HTERT RPE-1 (cell line): ENCODE data around the gene ASB16.

Experiments used
- in situ Hi-C: fragments of 300-500 bp; cut with MboI; formaldehyde crosslinking; loops from 4 replicates; pipeline ENCODE4 v1.14.3; 2020; ENCODE audit warnings: low sequenced_read_pairs

Gene ASB16

DNA sequence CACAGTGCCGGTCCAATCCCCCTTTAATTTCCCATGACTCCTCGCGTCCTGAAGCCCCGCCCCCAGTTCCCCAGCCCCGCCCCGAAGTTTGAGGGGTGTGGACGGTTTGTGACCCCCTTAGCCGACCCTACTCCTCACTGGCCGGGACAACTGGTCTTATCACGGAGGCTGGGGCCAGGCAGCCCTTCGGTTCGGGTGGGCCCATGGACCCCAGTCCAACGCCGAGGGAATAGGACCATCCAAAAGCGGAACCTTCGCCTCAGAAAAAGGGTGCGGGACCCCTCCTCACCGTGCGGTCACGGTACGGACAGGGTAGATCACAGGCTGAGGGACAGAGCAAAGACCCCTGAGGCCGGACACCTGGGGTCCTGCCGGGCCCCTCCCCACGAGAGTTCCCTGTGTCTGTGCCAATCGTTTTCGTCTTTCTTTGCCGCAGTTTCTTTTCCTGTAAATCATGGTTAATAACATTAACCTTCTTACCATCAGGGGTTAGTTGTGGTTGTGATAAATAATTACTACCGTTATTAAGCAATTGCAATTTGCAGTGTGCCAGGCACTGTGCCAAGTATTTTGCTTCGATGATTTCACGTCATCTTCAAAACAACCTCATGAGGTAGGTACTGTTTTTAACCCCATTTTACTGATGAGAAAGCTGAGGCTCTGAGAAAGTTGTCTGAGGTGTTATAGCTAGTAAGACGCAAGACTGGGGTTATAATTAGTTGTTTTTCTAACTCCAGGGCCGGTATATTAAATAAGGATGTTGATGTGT lies 16.8 kb downstream of the ASB16 start:
- in situ Hi-C loops: no loop called here

DNA sequence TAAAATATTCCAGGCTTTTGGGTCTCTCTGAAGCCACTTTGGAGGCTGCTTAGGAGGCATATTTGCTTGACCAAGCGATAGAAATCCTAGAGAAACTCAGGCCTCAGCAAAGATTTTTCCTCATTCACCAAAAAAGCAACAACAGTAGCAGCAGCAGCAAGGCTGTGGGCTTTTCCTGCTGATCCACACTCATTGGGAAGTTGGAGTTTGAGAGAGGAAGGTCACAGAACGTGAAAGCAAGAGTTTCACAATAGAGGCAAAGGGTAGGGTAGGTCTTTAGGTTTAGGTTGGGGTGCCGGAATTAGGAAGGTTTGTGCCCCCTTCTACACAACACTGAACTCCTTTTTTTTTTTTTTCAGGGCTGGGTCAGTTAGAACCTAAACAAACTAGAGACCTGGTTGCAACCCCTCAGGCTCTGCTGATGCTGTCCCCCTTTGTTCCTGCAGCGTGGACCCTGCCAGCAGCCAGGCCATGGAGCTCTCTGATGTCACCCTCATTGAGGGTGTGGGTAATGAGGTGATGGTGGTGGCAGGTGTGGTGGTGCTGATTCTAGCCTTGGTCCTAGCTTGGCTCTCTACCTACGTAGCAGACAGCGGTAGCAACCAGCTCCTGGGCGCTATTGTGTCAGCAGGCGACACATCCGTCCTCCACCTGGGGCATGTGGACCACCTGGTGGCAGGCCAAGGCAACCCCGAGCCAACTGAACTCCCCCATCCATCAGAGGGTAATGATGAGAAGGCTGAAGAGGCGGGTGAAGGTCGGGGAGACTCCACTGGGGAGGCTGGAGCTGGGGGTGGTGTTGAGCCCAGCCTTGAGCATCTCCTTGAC lies 18.3 kb downstream of the ASB16 start:
- in situ Hi-C loops: no loop called here

DNA sequence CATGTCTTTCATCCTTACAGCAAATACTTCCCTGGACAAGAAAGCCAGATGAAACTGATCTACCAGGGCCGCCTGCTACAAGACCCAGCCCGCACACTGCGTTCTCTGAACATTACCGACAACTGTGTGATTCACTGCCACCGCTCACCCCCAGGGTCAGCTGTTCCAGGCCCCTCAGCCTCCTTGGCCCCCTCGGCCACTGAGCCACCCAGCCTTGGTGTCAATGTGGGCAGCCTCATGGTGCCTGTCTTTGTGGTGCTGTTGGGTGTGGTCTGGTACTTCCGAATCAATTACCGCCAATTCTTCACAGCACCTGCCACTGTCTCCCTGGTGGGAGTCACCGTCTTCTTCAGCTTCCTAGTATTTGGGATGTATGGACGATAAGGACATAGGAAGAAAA lies 20.0 kb downstream of the ASB16 start:
- in situ Hi-C loops: no loop called here

DNA sequence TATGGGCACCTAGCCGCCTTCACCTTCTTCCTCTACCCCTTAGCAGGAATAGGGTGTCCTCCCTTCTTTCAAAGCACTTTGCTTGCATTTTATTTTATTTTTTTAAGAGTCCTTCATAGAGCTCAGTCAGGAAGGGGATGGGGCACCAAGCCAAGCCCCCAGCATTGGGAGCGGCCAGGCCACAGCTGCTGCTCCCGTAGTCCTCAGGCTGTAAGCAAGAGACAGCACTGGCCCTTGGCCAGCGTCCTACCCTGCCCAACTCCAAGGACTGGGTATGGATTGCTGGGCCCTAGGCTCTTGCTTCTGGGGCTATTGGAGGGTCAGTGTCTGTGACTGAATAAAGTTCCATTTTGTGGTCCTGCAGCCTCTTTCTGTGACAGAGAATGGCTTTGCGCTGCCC lies 20.9 kb downstream of the ASB16 start:
- in situ Hi-C loops: no loop called here

DNA sequence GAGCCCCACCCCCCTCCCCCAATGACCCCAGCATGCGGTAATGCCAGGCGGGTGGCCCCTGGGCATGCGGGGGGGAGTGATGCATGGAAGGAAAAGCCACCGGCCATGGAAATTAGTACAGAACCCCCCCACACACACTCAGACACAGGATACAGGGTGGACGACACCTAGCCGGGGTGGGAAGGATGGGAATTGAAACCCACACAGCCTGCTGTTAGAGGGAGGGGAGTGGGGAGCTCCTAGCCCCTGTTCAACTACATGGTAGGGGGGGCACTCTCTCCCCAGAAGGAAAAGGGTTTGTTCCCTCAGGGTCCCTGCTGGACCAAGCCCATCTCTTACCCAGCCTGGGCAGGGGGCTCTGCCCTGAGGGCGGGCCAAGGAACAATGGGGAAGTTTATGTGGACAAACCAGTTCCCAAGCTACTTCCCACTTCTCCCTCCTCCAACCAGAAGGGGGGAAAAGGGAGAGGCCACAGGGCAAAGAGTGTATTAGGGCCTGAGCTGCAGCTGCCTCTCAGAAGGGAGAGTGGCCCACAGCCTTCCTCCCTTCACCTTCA lies 21.5 kb downstream of the ASB16 start:
- in situ Hi-C loops: no loop called here

DNA sequence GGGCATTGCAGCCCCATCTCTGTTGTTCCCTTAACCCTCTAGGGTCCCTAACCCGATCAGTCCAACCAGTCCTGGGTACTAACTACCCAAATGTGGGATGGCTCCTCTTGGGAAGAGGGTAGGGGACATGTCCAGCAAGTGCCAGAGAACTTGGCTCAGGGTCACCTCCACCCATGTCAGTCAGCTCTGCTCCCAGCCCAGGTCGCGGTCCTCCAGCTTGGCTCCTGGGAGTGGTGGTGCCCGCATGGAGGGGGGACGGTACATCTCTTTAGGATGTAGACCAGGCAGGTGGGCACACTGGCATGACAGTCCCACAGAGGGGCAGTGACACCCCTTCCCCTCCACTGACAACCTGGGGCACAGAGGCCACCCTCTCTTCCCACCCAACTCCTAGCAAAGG lies 22.2 kb downstream of the ASB16 start:
- in situ Hi-C loops: no loop called here

DNA sequence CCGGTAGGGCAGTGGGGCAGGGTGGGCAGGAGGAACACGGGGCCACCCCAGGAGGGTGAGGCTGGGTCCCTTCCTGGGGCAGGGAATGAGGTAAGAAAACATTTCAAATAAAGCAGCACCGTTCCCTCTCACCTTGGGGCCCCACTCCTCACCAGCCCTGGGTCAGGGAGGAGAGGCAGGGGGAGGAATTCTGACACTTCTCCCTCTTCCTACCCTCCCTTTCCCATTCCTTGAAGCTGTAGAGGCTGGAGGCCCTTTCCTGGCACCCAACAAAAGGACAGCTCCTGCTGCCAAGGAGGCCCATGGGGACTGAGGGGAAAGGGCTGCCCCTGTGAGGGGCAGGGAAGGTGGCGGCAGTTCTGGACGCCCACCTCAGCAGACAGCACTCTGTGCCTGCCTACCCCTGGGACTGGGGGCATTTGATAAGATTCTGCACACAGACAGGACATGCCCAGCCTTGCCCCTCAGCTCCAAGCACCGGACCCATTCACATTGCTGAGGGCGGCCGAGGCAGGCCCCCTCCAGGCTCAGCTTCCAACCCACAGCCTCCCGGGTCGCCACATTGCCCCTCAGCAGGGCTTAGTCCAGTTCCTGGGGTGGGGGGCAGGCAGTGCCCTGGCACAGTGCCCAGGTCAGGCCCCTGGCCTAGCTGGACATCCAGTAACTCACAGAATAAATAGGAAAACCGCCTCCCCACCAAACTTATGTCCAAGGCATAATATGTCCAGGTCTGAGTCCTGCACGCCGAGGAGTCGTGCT lies 23.0 kb downstream of the ASB16 start:
- in situ Hi-C loops: no loop called here

DNA sequence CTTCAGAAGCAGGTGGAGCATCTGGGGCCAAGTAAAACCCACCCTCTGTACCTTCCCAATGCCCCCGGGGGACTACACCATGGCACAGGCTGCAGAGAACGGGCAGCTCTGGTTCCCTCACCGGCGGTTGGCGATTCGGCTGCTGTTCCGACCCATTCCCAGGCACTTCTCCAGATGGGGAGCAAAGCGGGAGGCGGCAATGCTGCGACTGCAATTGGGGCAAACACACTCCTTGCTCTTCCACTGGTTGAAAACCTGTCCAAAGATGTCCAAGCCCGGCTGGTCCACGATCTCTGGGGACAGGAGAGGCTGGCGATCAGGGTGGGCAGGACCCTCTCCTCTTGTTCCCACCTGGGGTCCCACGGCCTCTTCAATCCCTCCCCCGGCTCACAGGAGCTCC lies 26.6 kb downstream of the ASB16 start:
- in situ Hi-C loops: no loop called here

DNA sequence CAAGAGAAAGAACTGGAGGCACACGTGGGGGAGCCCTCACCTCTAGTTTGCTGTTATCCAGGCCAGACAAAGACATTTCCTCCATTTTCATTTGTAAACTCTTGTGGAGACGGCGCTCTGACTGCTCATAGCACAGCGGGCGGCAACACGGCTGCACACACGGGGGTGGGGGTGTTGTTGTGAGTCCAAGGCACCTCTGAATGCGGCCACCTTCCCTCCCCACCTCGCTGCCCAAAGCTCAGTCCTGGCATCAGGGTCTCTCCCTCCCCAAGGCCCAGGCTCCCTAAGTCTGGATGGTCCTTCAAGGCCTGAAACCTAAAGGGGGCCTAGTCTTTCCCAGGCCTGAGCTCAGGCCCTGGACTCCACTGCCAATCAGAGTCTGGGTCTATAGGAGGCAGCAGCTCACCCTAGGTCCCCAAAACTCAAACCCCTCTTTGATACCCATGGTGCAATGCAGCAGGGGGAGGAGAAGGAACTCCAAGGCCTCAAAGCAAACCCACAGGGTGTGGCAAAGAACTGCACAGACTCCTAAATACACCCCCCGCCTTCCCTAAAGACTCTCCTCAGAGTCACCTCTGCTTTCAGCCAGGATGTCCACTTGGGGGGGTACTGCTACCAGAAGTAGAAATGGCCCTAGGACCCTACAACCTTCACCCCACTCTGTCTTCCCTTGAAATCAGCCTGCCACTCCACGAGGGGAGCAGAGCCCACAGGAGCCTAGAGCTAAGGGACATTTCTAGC lies 27.6 kb downstream of the ASB16 start:
- in situ Hi-C loops: no loop called here

DNA sequence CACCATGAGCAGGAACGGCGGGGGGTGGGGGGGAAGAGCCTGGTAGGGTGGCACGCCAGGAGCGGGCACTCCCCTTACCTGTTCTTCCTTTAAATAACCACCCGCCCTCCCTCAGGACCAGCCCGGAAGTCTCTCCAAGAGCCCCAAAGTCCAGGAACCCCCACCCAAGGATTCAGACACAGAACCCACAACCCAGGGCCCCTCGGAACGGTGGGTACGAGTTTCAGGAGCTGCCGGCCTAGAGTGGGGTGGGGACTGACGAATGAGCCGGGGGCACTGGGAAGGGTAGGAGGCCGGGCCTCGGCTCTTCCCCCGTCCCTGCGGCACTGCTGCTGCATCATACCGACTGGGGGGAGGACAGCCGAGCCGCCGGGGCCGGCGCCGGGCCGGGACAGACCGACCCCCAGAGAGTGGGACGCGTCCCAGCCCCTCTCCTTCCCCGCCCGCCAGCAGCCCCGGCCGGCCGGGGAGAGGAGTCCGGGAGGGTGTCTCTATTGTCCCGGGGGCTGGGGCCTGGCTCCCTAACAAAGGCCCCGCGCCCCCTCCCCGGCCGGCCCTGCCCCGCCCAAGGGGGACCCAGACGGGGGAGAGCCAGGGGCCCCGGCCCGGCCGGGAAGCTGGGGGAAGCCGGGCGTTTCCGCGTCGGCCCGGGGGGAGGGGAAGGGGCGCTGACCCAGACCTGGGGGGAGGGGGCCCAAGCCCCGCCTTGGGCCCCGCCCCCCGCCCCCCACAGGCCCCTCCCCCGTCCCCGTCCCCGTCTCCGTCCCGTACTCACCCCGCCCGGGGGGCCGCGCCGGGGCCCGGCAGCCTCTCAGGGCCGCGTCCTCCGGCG lies 28.4 kb downstream of the ASB16 start:
- in situ Hi-C loops: no loop called here

DNA sequence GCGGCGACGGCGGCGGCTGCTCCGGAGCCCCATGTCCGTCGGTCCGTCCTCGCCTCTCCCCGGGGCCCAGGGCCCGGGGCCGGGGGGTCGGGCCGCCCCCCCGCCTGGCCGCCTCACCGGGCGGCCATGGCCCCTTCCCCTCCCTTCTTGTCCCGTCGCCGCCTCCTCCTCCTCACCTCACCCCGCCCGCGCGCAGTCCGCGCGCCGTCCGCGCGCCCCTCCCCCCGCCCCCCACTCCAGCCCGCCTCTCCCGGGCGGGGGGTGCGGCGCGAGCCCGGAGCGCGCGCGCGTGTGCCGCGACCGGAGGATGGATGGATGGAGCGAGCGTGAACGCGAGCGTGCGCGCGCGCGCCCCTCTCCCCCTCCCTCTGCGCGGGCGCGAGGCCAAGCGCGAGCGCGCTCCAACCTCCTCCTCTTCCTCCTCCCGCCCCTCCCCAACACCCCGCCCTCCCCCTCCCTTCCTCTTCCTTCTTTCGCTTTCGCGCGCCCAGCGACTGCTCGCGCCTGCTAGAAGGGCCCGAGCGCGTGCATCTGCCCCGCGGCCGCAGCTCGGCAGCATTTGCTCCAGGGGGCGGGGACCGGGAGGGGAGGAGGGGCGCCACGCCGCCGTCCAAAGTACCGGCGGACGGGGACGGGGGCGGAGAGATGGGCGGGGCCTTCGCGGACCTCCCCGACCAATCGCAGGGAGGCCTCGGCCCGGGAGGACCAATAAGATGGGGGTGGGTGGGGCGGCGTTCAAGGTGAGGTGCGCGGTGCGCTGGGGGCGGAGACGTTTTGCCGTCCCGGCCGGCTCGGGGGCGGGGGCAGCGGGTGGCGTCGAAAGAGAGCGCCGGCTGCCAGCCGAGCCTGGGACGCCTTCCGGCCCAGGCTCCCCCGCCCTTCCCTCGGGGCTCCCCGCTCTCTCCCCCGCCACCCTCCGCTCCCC lies 29.3 kb downstream of the ASB16 start, which contains the start of gene ATXN7L3:
Gene ATXN7L3 (minus strand): TSS at position 332 of the 925 bp plus-strand sequence. CDS start 1,814 bp downstream, outside the sequence.
- in situ Hi-C loops: no loop called here

DNA sequence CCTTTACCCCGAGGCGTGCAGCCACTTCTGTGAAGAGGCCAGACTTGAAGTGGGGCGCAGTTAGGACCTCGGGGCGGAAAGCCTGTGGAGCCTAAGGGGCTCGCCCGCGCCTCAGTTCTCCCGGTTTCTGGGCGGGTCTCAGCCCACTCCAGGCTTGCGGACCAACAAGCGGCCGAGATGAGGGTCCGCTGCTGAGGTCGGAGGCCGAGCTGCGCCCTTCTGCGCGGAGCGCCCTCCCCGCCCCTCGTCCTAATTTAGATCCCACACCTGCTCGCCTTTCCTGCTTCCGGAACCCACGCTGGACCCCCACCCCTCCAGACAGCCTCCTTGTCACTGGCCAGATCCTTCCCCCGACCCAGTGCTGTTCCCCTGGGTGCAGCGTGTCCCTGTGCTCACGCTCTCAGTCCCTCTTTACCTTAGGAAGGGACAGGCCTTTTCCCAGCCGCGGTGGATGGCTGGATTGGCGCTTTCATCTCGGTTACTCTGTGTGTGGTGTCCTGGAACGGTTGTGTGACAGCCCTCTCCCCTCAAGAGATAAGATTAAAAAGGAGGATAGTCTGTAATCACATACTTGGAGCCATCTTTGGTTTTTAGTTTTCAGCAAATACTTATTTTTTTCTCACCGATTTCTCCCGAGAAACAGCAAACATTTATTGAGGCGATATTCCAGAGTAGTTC lies 30.1 kb downstream of the ASB16 start:
- in situ Hi-C loops: no loop called here

DNA sequence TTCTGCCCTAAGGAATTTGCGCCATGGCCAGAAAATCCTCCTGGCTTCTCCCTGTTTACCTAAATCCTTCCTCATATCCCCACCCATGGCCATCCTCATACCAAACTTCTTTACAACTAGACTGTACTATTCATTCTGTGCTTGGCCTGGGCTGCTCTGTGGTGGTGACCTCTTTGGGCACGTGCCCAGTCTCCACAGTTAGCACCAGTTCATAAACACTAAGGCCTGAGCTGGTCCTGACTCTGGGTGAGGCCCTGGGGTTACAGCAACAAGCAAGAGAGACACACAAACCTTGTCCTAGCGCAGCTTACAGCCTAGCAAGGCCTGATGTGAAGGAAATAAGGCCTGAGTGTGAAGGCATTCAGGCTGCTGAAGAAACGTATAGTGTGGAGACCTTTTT lies 32.3 kb downstream of the ASB16 start:
- in situ Hi-C loops: no loop called here

DNA sequence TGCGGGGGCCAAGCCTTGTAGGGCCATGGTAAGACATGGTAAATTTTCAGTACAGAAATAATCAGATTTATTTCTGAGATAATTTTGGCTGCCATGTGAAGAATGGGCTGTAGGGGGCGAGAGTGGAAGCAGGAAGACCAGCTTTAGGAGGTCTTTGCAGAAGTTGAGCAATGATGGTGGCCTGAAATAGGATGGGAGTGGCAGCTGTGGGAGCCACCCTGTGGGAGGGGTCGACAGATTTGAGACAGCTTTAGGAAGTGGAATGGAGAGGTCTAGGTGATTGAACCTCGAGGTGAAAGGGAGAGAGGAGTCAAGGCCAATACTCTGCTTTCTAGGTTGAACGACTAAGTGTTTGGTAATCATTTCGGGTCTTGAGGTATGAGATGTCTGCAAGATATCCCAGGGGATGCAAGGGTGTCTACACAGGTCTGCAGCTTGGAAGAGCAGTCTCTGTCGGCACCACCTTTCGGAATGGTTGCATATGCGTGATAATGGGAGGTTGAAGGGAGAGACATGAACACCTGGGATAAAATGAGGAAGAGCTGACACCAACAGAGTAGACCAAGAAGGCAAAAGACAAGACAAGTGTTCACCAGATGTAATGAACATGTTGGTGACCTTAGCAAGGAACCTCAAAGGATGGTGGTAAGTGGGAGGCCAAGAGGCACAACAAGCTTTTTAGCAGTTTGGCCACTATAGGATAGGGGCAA lies 33.4 kb downstream of the ASB16 start:
- in situ Hi-C loops: no loop called here

DNA sequence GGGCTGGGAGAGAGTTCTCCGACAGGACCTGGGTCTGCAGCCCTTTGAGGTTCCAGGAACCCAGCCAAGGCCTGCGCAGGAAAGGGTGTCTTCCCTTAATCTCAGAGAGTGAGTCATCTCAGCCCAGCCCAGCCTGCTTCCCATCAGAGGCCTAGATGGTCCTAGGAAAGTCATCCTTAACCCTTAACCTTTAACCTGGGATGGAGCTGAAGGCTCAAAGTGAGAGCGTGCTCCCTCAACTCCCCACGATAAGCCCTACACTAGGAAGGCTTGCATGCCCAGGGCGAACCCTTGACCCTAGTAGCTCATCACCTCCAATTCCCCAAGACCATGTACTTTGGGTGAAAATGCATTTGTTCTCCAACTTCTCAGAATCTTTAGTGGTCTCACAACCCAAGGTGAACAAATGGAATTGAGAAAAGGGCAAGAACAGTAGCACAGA lies 34.0 kb downstream of the ASB16 start:
- in situ Hi-C loops: no loop called here

DNA sequence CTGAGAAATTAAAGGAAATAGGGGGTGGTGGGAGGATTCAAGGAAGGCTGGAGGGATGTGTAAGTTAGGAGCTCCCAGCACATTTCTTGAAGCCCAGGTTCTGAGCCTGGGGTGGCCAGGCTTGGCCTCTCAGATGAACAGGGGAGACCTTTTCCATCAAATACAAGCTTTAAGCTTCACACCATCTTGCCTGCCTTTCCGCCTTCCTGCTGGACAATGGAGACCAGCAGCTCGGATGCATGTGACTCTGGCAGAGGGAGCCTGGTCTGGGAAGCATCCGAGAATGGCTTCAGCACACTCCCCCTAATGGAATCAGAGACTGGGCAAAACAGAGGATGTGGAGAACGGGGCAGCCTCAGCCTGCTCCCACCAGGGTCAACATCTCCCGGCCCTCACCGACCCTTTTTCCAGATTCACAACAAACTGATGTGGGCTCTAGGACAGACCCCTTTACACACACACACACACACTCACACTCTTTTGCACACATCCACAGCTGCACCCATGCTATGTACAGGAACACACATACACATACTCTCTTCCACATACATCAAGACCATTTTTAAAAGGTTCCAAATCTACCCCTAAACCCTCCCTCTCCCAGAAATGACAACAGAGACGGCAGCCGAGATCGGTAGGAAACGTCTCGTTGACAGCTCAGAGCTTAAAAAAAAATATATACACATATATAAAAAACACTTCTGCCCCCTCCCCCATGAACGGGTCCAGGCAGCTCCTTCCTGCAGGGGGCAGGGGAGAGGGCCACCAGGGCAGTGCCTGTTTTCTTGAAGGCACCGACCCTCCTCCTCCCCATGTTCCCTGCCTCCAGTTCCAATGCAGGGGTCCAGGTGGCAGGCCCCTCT lies 35.7 kb downstream of the ASB16 start:
- in situ Hi-C loops: no loop called here
